DMS53 treated with DMSO at 0.1 percent for 48 hours (cell line): Measurements from ENCODE around the gene GIMAP6.
"Not testable (repeated sequence)": the region's sequence is repeated elsewhere in the genome, so short reads cannot be mapped to it uniquely, and the experiment has no call there.

Source experiments
- DNase-seq: peaks from one replicate; lab custom pipeline; 2025; ENCODE audit not compliant: unreplicated experiment; lab: John Stamatoyannopoulos, UW

Gene GIMAP6

DNA sequence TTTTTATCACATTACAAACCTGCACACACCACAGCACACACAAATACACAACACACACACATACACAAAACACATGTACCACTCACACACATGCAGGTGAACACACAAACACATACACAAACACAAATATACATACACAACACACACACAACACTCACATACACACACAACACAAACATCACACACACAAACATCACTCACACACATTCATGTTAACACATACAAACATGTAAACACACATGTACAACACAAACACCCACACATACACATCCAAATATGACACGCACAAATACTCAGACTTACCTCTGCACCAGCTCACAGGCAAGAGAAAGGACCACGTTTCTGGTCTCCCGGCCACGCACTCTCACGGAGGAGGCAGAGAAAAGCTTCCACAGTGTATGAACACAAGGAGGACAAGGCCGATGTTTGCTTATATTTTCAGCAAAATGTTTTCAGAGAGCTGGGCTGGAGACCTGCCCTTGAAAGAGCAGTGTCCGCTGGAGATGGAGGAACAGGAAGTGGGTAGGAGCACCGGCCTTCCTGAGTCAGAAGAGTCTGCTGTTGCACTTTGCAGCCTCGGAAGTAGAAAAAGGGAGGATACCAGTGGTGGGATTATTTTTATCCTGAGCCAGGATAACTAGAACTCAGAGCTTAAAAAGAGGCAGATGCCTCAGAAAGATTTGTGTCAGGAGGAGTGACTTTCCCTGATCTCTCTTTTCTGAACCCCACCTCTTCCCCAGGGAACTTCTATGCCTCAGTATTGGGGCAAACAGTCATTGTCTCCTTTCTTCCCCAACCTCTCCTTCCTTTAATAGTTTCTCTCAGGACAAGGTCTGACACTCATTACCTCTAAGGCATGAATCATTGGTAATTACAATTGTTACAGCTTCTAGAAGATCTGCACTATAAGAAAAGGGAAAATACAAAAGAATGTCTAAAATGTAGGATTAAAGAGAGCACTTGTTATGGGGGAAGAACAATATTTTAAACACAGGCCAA, at the start of gene GIMAP6:
Gene GIMAP6, minus strand, starts transcription at position 520 of the 999 bp plus-strand sequence. CDS start 2,243 bp downstream, outside the sequence.
- no peak for DNase-seq

DNA sequence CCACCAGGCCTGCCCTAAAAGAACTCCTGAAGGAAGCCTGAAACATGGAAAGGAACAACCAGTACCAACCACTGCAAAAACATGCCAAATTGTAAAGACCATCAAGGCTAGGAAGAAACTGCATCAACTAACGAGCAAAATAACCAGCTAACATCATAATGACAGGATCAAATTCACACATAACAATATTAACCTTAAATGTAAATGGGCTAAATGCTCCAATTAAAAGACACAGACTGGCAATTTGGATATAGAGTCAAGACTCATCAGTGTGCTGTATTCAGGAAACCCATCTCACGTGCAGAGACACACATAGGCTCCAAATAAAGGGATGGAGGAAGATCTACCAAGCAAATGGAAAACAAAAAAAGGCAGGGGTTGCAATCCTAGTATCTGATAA, 48.2 kb upstream of the GIMAP6 start:
- not testable (repeated sequence) for DNase-seq

DNA sequence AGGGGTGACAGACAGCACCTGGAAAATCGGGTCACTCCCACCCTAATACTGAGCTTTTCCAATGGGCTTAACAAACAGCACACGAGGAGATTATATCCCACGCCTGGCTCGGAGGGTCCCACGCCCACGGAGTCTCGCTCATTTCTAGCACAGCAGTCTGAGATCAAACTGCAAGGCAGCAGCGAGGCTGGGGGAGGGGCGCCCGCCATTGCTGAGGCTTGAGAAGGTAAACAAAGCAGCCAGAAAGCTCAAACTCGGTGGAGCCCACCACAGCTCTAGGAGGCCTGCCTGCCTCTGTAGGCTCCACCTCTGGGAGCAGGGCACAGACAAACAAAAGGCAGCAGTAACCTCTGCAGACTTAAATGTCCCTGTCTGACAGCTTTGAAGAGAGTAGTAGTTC, 46.4 kb upstream of the GIMAP6 start:
- not testable (repeated sequence) for DNase-seq

DNA sequence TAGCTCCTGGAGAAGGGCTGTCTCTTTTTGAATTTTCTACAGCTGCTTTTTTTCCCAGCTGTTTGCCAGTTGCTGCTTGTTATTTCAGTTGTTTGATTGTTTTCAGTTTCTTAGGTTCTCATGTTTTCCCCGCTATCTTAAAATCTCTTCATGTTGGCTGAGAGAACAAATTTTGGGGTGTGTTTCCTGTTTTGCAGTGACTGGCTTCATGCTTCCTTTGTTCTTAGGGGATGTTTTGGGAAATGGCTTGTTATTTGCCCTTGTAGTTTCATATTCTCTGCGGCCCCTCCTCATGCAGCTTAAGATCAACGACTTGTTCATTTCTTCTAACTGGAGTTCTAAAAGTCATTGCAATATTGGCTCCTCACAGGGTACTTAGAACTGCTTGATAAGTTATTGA, 44.7 kb upstream of the GIMAP6 start:
- DNase-seq: not testable (repeated sequence)

DNA sequence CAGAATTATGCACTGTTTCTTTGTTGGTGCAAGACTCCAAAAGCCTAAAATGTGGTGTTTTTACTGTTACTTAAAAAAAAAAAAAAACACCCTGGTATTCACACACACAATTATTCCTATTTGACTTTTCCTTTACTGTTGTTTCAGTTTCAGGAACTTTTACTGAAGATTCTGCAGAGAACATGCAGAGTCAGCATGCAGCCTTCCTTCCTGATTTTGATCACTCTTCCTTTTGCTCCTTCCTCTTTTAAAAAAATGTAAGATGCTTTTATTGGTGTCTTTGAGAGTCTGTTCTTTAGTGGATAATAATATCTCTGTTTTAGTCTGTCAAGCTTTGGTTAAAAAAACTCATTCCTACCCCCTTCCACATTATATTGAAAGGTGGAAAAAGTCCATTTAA, 44.1 kb upstream of the GIMAP6 start:
- DNase-seq: not testable (repeated sequence)

DNA sequence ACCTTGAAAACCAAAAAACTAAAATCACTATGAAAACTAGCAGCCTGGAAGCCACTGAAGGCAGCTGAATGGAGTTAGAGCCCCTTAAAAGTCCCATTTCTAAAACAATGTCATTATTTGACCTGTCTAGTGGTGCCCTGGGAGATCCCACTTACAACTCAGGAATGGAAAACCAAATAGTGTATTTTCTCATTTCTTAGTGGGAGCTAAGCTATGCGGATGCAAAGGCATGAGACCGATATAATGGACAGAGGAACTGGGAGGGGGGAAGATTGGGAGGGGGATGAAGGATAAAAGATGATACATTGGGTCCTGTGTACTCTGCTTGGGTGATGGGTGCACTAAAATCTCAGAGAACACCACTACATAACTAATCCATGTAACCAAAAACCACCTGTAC, 43.5 kb upstream of the GIMAP6 start:
- no peak for DNase-seq

DNA sequence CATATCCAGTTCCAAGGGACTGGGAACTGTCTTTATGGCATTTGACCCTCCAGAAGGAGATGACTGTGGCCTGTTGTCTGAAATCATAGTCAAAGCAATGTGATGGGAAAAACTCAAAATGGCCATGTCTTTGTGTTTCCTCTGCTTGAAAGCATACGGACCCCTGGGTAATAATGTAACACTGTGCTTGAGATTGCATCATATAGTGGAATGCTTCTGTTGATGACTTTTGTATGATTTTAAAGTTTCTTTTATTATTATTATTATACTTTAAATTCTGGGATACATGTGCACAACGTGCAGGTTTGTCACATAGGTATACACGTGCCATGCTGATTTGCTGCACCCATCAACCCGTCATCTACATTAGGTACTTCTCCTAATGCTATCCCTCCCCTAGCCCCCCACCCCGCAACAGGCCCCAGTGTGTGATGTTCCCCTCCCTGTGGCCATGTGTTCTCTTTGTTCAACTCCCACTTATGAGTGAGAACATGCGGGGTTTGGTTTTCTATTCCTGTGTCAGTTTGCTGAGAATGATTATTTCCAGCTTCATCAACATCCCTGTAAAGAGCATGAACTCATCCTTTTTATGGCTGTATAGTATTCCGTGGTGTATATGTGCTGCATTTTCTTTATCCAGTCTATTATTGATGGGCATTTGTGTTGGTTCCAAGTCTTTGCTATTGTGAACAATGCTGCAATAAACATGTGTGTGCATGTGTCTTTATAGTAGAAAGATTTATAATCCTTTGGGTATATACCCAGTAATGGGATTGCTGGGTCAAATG, 39.8 kb upstream of the GIMAP6 start:
- DNase-seq: not testable (repeated sequence)

DNA sequence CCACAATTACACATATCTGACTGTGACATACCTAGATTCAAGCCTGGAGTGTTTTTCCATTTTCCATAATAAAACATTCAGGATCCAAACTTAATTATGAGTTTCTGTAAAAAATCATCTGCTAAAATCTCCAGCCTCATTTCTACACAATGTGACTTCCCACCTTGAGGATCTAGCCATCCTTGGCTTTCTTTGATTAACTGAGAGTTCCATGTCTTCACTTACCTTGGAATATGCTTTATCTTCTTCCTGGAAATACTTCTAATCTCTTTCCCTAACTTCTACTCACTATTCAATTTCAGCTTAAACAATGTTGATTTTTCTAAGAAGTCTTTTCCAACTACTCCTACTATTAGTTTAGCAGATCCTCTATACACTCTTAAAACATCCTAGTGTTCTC, 36.8 kb upstream of the GIMAP6 start:
- DNase-seq: no peak

GRCh38 chr7:150668472-150668911, 36.3 kb upstream of the GIMAP6 start:
- no peak for DNase-seq

- DNase-seq: no peak
Measured at GRCh38 chr7:150666412-150666811, 34.2 kb upstream of the GIMAP6 start.

- DNase-seq: no peak
Measured at GRCh38 chr7:150665896-150666295, 33.7 kb upstream of the GIMAP6 start.

DNA sequence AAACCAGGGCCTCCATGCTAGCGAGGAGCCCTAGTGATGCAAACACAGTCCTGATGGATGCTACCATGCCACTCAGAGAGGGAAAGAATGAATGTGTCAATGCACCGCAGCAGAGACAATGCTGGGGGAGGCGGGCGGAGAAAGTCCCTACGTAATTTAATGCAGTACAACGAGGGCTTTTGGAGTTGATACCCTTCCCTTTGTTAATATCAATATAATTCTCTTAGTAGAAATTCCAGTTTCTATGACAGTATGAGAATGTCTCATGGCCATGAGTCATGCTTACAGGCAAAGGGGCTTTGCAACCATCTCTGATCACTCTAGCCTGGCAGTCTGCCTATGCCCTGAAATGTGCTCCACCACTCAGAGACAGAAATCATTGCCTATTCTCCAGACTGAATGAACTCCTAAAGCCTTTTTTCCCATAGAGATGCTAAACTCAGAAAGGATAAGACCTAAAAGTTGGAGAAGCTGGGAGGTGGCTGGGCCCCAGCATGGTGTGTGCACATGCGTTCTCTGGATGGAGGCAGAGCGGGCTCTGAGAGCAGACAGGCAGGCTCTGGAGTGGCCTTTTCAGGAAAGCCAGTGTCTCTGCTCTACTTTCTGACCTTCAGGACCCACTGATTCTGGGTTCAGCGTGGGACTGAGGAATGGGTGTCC, 33.0 kb upstream of the GIMAP6 start:
- DNase-seq: no peak

- no peak for DNase-seq
Measured at GRCh38 chr7:150663802-150664494, 31.8 kb upstream of the GIMAP6 start.

GRCh38 chr7:150662821-150663220, 30.6 kb upstream of the GIMAP6 start:
- DNase-seq: not testable (repeated sequence)

DNA sequence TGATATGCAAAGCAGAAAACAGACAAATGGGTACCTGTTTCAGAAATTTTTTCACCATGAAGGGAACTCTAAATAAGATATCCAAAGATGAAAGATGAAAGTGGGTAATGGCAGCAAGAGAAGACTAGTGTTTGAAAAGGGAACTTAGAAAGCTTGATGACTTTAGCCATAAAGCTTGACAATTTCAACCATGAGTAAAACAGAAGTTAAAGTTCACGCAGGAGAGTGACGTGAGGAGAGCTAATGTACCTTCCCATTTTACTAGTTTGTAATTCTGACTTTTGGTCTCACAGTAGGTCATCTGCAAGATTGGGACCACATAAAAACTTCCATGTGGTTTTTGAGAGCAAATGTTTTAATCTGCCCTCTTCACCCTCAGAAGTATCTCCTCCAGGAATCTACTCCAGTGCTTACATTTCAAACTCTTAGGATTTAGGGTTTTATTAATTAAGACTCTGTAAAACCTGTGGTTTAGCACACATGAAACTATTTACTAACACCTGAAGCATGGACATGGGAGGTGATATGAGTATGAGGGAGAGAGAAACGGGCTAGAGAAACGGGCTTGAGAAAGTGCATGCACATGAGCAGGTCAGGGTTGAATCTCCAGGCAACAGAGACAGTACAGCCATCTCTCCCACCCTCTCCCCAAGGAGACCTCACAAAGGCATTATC, 28.9 kb upstream of the GIMAP6 start:
- no peak for DNase-seq

DNA sequence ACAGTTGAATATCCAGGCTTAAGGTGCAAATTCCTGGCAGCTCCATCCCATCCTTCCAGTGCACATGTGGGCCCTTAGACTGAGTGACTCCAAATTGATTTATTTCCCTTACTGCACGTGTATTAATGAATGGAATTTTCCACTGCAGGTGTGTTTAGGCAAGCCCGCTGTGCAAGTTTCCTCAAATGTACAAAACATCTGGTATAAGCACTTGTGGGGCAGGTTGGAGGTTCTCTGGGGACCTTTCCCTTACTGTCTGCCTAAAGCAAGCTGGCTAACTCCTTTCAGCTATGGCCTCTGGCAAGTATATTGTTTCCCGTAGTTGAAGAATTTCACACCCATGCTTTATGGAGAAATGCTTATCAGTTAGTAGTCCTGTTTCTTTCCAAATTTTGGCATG, 25.3 kb upstream of the GIMAP6 start:
- no peak for DNase-seq

GRCh38 chr7:150656047-150656446, 23.9 kb upstream of the GIMAP6 start:
- DNase-seq: no peak

GRCh38 chr7:150654692-150655091, 22.5 kb upstream of the GIMAP6 start:
- DNase-seq: no peak

- DNase-seq: no peak
Measured at GRCh38 chr7:150649080-150649385, 16.8 kb upstream of the GIMAP6 start.

DNA sequence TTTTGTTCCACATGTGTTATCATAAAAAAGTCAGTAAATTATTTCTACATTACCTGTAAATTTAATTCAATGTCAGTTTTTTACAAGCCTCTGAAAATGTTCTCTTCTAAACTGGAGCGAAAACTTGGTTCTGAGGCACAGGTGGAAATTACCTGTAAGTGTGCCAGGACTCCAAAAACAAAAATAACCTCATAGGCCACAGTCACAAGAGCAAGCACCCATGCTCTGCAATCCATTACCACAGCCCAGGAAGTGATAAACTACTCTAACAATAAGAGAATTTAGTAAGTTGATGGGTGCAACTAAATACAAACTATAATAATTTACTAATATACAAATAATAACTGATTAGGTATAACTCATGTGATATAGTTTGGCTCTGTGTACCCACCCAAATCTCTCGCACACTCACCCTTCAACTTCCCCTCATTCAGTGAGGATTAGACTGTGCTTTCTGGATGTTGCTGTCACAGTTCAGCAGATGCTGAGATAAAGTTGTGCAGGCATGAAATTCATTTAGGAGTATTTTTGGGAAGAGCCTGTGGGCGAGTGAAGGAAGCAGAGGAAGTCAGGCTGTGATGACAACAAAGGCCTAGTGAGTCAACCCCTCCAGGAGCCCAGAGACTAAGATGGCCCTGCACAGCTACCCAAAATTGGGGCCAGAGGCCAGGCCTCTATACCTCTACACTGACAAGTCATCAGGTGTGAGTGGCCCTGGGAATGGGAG, 16.3 kb upstream of the GIMAP6 start:
- no peak for DNase-seq
